IMR-90 (cell line): Measurements from ENCODE around the gene CGREF1. TPM values are rescaled to one million over a fixed set of nuclear protein-coding genes. Genes with fewer than 3 reads are reported as not detected.

ENCODE experiments used
- ATAC-seq: fragments of 200-7000 bp; cut with Tn5 transposase; 2 replicates; pipeline ENCODE4 v1.9.1; 2020; ENCODE audit warnings: low read depth, mild to moderate bottlenecking, moderate library complexity
- BruUV-seq: library from RNA; stranded (reverse); fragments of 400-500 nt; replicated peaks from 2 replicates; lab custom pipeline; 2021; lab: Mats Ljungman, UMichigan
- CTCF ChIA-PET: fragments of 300-600 bp; formaldehyde crosslinking; extraction: SDS; loops from one replicate; lab custom pipeline; 2021; ENCODE audit warnings: antibody characterized with exemption; lab: Yijun Ruan, JAX
- POLR2A ChIA-PET: fragments of 300-600 bp; sonication (Branson Sonifier 250); formaldehyde crosslinking; loops from one replicate; lab custom pipeline; 2022; ENCODE audit warnings: antibody characterized with exemption; ENCODE audit not compliant: unreplicated experiment; lab: Charles Lee
- DNase-seq: peaks from one replicate; pipeline ENCODE4 v3.0.0; 2013
- H2AFZ ChIP-seq: replicated peaks from 2 replicates; pipeline ENCODE3; 2013; ENCODE audit warnings: low read length, mild to moderate bottlenecking; ENCODE audit not compliant: poor library complexity
- H2AK5ac ChIP-seq: 2 replicates; pipeline ENCODE4 v1.6.1; 2013; ENCODE audit warnings: low read depth, low read length, inconsistent platforms
- H2AK9ac ChIP-seq: replicated peaks from 2 replicates; pipeline ENCODE3; 2013; ENCODE audit warnings: mild to moderate bottlenecking, low read depth, low read length, moderate library complexity; ENCODE audit not compliant: poor library complexity
- H2BK120ac ChIP-seq: 2 replicates; pipeline ENCODE4 v1.6.1; 2013; ENCODE audit warnings: low read depth, low read length, inconsistent platforms
- H2BK15ac ChIP-seq: 3 replicates; pipeline ENCODE4 v1.6.1; 2013; ENCODE audit warnings: low read depth, low read length, inconsistent platforms
- H2BK20ac ChIP-seq: 2 replicates; pipeline ENCODE4 v1.6.1; 2013; ENCODE audit warnings: low read depth, mild to moderate bottlenecking, inconsistent platforms, low read length, moderate library complexity
- H2BK5ac ChIP-seq: 2 replicates; pipeline ENCODE4 v1.6.1; 2013; ENCODE audit warnings: mild to moderate bottlenecking, low read depth, low read length, inconsistent platforms; ENCODE audit not compliant: poor library complexity, severe bottlenecking
- H3K14ac ChIP-seq: replicated peaks from 2 replicates; pipeline ENCODE4 v1.6.1; 2013; ENCODE audit warnings: low read depth, low read length, inconsistent platforms
- H3K18ac ChIP-seq: 2 replicates; pipeline ENCODE4 v1.6.1; 2013; ENCODE audit warnings: low read depth, low read length, control low read depth
- H3K23ac ChIP-seq: 2 replicates; pipeline ENCODE4 v1.6.1; 2013; ENCODE audit warnings: low read depth, low read length, inconsistent platforms
- H3K27ac ChIP-seq: 2 replicates; pipeline ENCODE4 v1.5.1; 2013; ENCODE audit warnings: mild to moderate bottlenecking, control low read depth, low read length; ENCODE audit not compliant: insufficient read depth
- H3K27me3 ChIP-seq: 2 replicates; pipeline ENCODE4 v1.6.1; 2013; ENCODE audit warnings: low read length; ENCODE audit not compliant: control insufficient read depth, insufficient read depth
- H3K36me3 ChIP-seq: 2 replicates; pipeline ENCODE4 v1.6.1; 2013; ENCODE audit warnings: low read length, mixed read lengths; ENCODE audit not compliant: control insufficient read depth, insufficient read depth
- H3K4ac ChIP-seq: 2 replicates; pipeline ENCODE4 v1.6.1; 2013; ENCODE audit warnings: low read depth, low read length, inconsistent platforms
- H3K4me1 ChIP-seq: 2 replicates; pipeline ENCODE4 v1.6.1; 2013; ENCODE audit warnings: low read length, mixed read lengths; ENCODE audit not compliant: control insufficient read depth, insufficient read depth
- H3K4me2 ChIP-seq: 2 replicates; pipeline ENCODE4 v1.6.1; 2013; ENCODE audit warnings: low read depth, mild to moderate bottlenecking, control low read depth, low read length, moderate library complexity
- H3K4me3 ChIP-seq: 2 replicates; pipeline ENCODE4 v1.5.1; 2013; ENCODE audit warnings: low read depth, mild to moderate bottlenecking, control low read depth, low read length, moderate library complexity; ENCODE audit not compliant: insufficient read depth
- H3K56ac ChIP-seq: 2 replicates; pipeline ENCODE4 v1.6.1; 2013; ENCODE audit warnings: low read length, inconsistent platforms; ENCODE audit not compliant: insufficient read depth; ENCODE audit errors: extremely low read depth
- H3K79me1 ChIP-seq, 2 experiments: 2 replicates each; pipeline ENCODE4 v1.6.1; 2013; ENCODE audit warnings: low read length in 2 of 2, inconsistent platforms in 1 of 2, low read depth in 1 of 2
- H3K9ac ChIP-seq: 2 replicates; pipeline ENCODE4 v1.6.1; 2013; ENCODE audit warnings: low read depth, low read length, control low read depth
- H3K9me1 ChIP-seq: 2 replicates; pipeline ENCODE4 v1.6.1; 2013; ENCODE audit warnings: low read length, inconsistent platforms; ENCODE audit not compliant: insufficient read depth
- H3K9me3 ChIP-seq: 2 replicates; pipeline ENCODE4 v1.6.1; 2013; ENCODE audit warnings: low read length; ENCODE audit not compliant: control insufficient read depth, insufficient read depth
- H4K20me1 ChIP-seq: 2 replicates; pipeline ENCODE4 v1.6.1; 2013; ENCODE audit warnings: low read length, inconsistent platforms; ENCODE audit not compliant: insufficient read depth
- H4K5ac ChIP-seq: 2 replicates; pipeline ENCODE4 v1.6.1; 2013; ENCODE audit warnings: mild to moderate bottlenecking, low read depth, low read length, control low read depth
- H4K8ac ChIP-seq, 2 experiments: 2 replicates each; pipeline ENCODE4 v1.6.1; 2013; ENCODE audit warnings: low read depth in 2 of 2, low read length in 2 of 2, control low read depth in 1 of 2, inconsistent platforms in 1 of 2
- H4K91ac ChIP-seq: 2 replicates; pipeline ENCODE4 v1.6.1; 2013; ENCODE audit warnings: low read depth, low read length, inconsistent platforms; ENCODE audit not compliant: insufficient read depth
- CTCF ChIP-seq: conservative IDR thresholded peaks from 2 replicates; pipeline ENCODE4 v1.5.1; 2012; ENCODE audit warnings: mild to moderate bottlenecking, low read depth, low read length, improper control_type of control experiment
- MAFK ChIP-seq: IDR thresholded peaks from 2 replicates; pipeline ENCODE4 v1.6.1; 2012; ENCODE audit warnings: low read depth, low read length, improper control_type of control experiment
- MXI1 ChIP-seq: IDR thresholded peaks from 2 replicates; pipeline ENCODE4 v1.6.1; 2012; ENCODE audit warnings: low read depth, mild to moderate bottlenecking, low read length, moderate library complexity, borderline replicate concordance
- POLR2A ChIP-seq: IDR thresholded peaks from 2 replicates; pipeline ENCODE4 v1.6.1; 2012; ENCODE audit warnings: mild to moderate bottlenecking, low read depth, low read length
- SMC3 ChIP-seq: fragments of 150-350 bp; IDR thresholded peaks from 2 replicates; pipeline ENCODE4 v1.6.1; 2016; ENCODE audit warnings: low read depth, mild to moderate bottlenecking, antibody characterized with exemption, low read length, moderate library complexity
- WGBS, 2 experiments: methylation state at CpG; one replicate each; pipeline versions ENCODE4 v1.1.5 to v1.1.7; 2013; ENCODE audit warnings: missing lambda C conversion rate in 2 of 2; ENCODE audit not compliant: insufficient read length in 1 of 2; ENCODE audit errors: extremely low coverage in 2 of 2; 5-methylcytosine and 5-hydroxymethylcytosine counted together
- dilution Hi-C: fragments of 300-500 bp; cut with HindIII; formaldehyde crosslinking; loops from one replicate; pipeline ENCODE4 v1.14.3; 2018; ENCODE audit warnings: low sequenced_read_pairs; ENCODE audit not compliant: unreplicated experiment
- in situ Hi-C: fragments of 300-500 bp; cut with MboI; formaldehyde crosslinking; loops from 3 replicates; pipeline ENCODE4 v1.14.3; 2019; ENCODE audit warnings: low sequenced_read_pairs, inconsistent platforms, mixed read lengths
- intact Hi-C: fragments of 100-400 bp; cut with micrococcal nuclease; formaldehyde crosslinking; loops from 2 replicates; pipeline ENCODE4 v1.10.0; 2022
- polyA plus RNA-seq, 3 experiments: library from polyadenylated mRNA; depleted of rRNA; stranded (reverse); fragments of >200 nt; gene quantifications; 2 replicates each; pipeline ENCODE4 v1.2.3, GENCODE V29; 2012; ENCODE audit warnings: low replicate concordance in 1 of 3
- total RNA-seq: library from RNA; depleted of rRNA; stranded (reverse); fragments of >200 nt; gene quantifications from 2 replicates; pipeline ENCODE4 v1.2.3, GENCODE V29; 2012

Gene CGREF1
- total and polyA plus RNA-seq, 2 of the 4 experiments (the other 2 are of a cell fraction): 0.54 to 1.3 TPM

- no peak overlapping the region for H3K18ac ChIP-seq
- H4K91ac ChIP-seq: no peak overlapping the region
- H3K4ac ChIP-seq: no peak overlapping the region
- H4K20me1 ChIP-seq: no peaks in the 10 kb centered on the region; the same call in 1 of the 2 replicates
- H3K9me1 ChIP-seq: peaks cover 7% of the 10 kb centered on the region; the same call in 1 of the 2 replicates
- no peak overlapping the region for H3K23ac ChIP-seq
- H2AK5ac ChIP-seq: no peak overlapping the region
- H3K36me3 ChIP-seq: no peaks in the 10 kb centered on the region
- no peak overlapping the region for H3K27ac ChIP-seq
- WGBS, 2 experiments: 74% methylated on average over 7 of the region's 25 CpGs; no CpG with 5 or more reads in 1 of the 2 experiments
- ChIA-PET CTCF (no interaction called here), POLR2A (no interaction called here)
- H2BK20ac ChIP-seq: no peak overlapping the region
- TF ChIP-seq CTCF (no peak), MAFK (no peak), MXI1 (no peak), SMC3 (no peak), POLR2A (no peak)
- in situ Hi-C loops (no loop called here), dilution Hi-C loops (no loop called here), intact Hi-C loops (no loop called here)
- H3K79me1 ChIP-seq: no peaks in the 10 kb centered on the region
- H2BK15ac ChIP-seq: no peak overlapping the region
- H3K4me1 ChIP-seq: peaks cover 3% of the 10 kb centered on the region; the same call in 1 of the 2 replicates
- no TSS peak for BruUV-seq
- no peak overlapping the region for H2AK9ac ChIP-seq
- H4K5ac ChIP-seq: no peak overlapping the region
- H3K4me3 ChIP-seq: no peak overlapping the region
- H3K27me3 ChIP-seq: no peaks in the 10 kb centered on the region
- H3K9ac ChIP-seq: no peak overlapping the region
- H2BK120ac ChIP-seq: no peak overlapping the region
- H3K14ac ChIP-seq: no peak overlapping the region
- ATAC-seq (no peak), DNase-seq (no peak)
- no peak overlapping the region for H3K56ac ChIP-seq
- H2BK5ac ChIP-seq: no peak overlapping the region
- H3K4me2 ChIP-seq: no peak overlapping the region
- H3K9me3 ChIP-seq: no peaks in the 10 kb centered on the region
- no peak overlapping the region for H4K8ac ChIP-seq
- H2AFZ ChIP-seq: no peak overlapping the region
Measured at GRCh38 chr2:27091746-27092695, 26.9 kb downstream of the CGREF1 start.
